GM23338 (cell line): ENCODE measurements around the gene CERK.

ENCODE experiments used
- CREB1 ChIP-seq: fragments of 250-450 bp; sonication (Bioruptor Pico); IDR thresholded peaks from 2 replicates; pipeline ENCODE4 v1.5.0; 2020; ENCODE audit warnings: low read depth, mild to moderate bottlenecking, moderate library complexity
- EZH2 ChIP-seq: fragments of 200-600 bp; sonication (generic); IDR thresholded peaks from one replicate; pipeline ENCODE4 v1.8.0; 2017; ENCODE audit warnings: antibody characterized with exemption, mild to moderate bottlenecking, low read depth; ENCODE audit not compliant: unreplicated experiment
- EZH2phosphoT487 ChIP-seq: fragments of 200-600 bp; sonication (generic); IDR thresholded peaks from one replicate; pipeline ENCODE4 v1.8.1; 2018; ENCODE audit warnings: antibody characterized with exemption; ENCODE audit not compliant: unreplicated experiment
- JUNB ChIP-seq: IDR thresholded peaks from one replicate; pipeline ENCODE4 v1.6.1; 2016; ENCODE audit warnings: antibody characterized with exemption; ENCODE audit not compliant: unreplicated experiment
- POLR2AphosphoS5 ChIP-seq: IDR thresholded peaks from 2 replicates; pipeline ENCODE4 v1.6.1; 2016; ENCODE audit warnings: antibody characterized with exemption, low read depth
- ZNF114 ChIP-seq: fragments of 250-450 bp; sonication (Bioruptor Pico); IDR thresholded peaks from 2 replicates; pipeline ENCODE4 v1.5.0; 2020; ENCODE audit warnings: mild to moderate bottlenecking, moderate library complexity
- ZNF331 ChIP-seq: fragments of 250-450 bp; sonication (Bioruptor Pico); IDR thresholded peaks from 2 replicates; pipeline ENCODE4 v1.5.0; 2020; ENCODE audit warnings: low read depth, mild to moderate bottlenecking, moderate library complexity
- TF ChIP-seq, protein P1 (sequence below), 2 experiments: fragments of 200-600 bp in 1 of 2; sonication (generic) in 1 of 2; conservative IDR thresholded peaks; 2 replicates each; pipeline versions ENCODE4 v1.5.1 to v1.6.1; 2016 to 2017; ENCODE audit warnings: antibody characterized with exemption in 2 of 2, low read depth in 2 of 2, mild to moderate bottlenecking in 2 of 2, moderate library complexity in 1 of 2
- TF ChIP-seq, protein P2 (sequence below): IDR thresholded peaks from one replicate; pipeline ENCODE4 v1.6.1; 2018; ENCODE audit warnings: antibody characterized with exemption; ENCODE audit not compliant: unreplicated experiment

DNA sequence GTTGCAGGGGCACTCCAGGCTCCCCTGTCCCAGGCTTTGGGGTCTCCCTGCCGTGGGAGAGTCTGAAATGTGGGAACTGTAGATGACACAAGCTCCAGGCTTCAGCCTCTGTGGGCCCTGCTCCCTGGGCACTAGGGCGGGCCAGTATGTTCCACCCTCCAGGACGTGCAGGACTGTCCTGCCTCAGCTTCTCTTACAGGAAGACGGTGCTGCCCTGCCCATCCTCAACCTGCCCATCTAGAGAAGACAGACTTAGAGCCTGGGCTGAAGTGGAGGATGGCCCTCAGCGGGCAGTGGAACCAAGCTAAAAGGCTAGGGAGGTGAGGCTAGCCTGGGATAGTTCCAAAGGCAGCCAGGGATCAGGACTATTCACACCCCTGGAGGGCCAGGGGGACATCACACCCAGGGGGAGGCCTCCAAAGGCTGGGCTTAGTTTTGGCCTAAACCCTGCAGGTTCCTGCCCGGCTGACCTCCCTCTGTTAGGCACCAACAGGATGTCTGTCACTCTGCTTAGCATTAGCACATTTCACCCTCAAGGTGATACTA lies 4.0 kb upstream of the CERK start:
- TF ChIP-seq EZH2phosphoT487, result no peak
- no peak for TF ChIP-seq EZH2
- no peak for TF ChIP-seq POLR2AphosphoS5
- TF ChIP-seq, protein P1, sequence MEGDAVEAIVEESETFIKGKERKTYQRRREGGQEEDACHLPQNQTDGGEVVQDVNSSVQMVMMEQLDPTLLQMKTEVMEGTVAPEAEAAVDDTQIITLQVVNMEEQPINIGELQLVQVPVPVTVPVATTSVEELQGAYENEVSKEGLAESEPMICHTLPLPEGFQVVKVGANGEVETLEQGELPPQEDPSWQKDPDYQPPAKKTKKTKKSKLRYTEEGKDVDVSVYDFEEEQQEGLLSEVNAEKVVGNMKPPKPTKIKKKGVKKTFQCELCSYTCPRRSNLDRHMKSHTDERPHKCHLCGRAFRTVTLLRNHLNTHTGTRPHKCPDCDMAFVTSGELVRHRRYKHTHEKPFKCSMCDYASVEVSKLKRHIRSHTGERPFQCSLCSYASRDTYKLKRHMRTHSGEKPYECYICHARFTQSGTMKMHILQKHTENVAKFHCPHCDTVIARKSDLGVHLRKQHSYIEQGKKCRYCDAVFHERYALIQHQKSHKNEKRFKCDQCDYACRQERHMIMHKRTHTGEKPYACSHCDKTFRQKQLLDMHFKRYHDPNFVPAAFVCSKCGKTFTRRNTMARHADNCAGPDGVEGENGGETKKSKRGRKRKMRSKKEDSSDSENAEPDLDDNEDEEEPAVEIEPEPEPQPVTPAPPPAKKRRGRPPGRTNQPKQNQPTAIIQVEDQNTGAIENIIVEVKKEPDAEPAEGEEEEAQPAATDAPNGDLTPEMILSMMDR (conservative IDR thresholded peaks at IDR 0.05; ENCODE audit: low read depth in 2 of 2), result no peak
- TF ChIP-seq, protein P2, sequence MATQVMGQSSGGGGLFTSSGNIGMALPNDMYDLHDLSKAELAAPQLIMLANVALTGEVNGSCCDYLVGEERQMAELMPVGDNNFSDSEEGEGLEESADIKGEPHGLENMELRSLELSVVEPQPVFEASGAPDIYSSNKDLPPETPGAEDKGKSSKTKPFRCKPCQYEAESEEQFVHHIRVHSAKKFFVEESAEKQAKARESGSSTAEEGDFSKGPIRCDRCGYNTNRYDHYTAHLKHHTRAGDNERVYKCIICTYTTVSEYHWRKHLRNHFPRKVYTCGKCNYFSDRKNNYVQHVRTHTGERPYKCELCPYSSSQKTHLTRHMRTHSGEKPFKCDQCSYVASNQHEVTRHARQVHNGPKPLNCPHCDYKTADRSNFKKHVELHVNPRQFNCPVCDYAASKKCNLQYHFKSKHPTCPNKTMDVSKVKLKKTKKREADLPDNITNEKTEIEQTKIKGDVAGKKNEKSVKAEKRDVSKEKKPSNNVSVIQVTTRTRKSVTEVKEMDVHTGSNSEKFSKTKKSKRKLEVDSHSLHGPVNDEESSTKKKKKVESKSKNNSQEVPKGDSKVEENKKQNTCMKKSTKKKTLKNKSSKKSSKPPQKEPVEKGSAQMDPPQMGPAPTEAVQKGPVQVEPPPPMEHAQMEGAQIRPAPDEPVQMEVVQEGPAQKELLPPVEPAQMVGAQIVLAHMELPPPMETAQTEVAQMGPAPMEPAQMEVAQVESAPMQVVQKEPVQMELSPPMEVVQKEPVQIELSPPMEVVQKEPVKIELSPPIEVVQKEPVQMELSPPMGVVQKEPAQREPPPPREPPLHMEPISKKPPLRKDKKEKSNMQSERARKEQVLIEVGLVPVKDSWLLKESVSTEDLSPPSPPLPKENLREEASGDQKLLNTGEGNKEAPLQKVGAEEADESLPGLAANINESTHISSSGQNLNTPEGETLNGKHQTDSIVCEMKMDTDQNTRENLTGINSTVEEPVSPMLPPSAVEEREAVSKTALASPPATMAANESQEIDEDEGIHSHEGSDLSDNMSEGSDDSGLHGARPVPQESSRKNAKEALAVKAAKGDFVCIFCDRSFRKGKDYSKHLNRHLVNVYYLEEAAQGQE, result no peak
- TF ChIP-seq ZNF114 (CRISPR knock-in tag), result no peak
- no peak for TF ChIP-seq CREB1 (CRISPR knock-in tag)
- no peak for TF ChIP-seq ZNF331 (CRISPR knock-in tag)
- TF ChIP-seq JUNB, result no peak
